Measurements from ENCODE around the gene SLC33A1.
"Not testable (repeated sequence)": the region's sequence is repeated elsewhere in the genome, so short reads cannot be mapped to it uniquely, and the experiment has no call there.

SLC33A1 gene

GRCh38 chr3:155854141-155854940, at the start of gene SLC33A1:
TSS of gene SLC33A1 (minus strand) at chr3:155854427. CDS start at chr3:155853997, 430 bp downstream.
- DNase-seq, result peak; percentile 87 to 95 (median 94)

DNA sequence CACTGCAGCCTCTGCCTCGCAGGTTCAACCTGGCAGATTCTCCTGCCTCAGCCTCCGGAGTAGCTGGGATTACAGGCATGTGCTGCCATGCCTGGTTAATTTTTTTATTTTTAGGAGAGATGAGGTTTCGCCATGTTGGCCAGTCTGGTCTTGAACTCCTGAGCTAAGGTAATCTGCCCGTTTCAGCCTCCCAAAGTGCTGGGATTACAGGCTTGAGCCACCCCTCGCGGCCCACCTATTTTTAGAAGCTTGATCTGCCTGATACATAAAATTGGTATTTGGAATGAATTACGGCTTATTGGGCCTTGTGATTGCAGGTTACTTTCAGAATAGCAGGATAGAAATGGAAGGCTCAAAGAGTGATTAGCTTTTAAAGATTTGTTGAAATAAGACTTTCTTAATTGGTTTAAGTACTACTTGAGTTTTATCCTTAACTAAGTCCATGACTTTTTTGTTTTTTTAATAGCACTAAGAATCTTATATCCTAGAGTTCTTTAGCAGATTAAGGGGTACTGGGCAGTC, 41.2 kb upstream of the SLC33A1 start:
- no peak for DNase-seq

- no peak for DNase-seq
Measured at GRCh38 chr3:155891321-155891720, 37.1 kb upstream of the SLC33A1 start.

- no peak for DNase-seq
Measured at GRCh38 chr3:155890671-155891190, 36.5 kb upstream of the SLC33A1 start.

DNA sequence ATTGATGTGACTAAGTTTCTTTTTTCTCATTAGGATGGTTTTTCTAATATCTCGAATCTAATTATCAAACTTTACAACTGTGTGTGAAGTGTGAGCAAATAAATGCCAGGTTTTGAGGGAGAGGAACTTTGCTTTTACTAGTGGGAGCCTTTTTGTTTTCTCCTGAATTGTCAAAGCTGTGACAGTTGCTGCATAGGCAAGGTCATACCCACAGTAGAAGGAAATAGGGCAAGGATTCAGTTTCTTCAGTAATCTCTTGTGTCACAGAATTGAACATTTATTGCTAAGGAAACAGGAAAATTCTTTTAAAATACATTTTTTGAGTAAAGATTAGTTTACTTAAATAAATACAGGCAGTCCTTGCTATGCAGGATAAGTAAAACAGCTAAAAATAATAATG, 35.7 kb upstream of the SLC33A1 start:
- no peak for DNase-seq

- DNase-seq, result no peak
Measured at GRCh38 chr3:155889212-155889611, 35.0 kb upstream of the SLC33A1 start.

- DNase-seq, result no peak
Measured at GRCh38 chr3:155886915-155887314, 32.7 kb upstream of the SLC33A1 start.

DNA sequence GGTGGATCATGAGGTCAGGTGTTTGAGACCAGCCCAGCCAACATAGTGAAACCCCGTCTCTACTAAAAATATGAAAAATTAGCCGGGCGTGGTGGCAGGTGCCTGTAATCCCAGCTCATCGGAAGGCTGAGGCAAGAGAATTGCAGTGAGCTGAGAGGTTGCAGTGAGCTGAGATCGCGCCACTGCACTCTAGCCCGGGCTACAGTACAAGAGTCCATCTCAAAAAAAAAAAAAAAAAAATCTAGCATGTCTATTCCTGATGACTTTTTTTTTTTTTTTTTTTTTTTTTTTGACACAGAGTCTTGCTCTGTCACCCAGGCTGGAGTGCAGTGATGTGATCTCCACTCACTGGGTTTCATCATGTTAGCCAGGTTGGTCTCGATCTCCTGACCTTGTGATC, 32.1 kb upstream of the SLC33A1 start:
- not testable (repeated sequence) for DNase-seq

- DNase-seq, result no peak
Measured at GRCh38 chr3:155885292-155885691, 31.1 kb upstream of the SLC33A1 start.

- DNase-seq, result no peak
Measured at GRCh38 chr3:155884292-155884691, 30.1 kb upstream of the SLC33A1 start.

DNA sequence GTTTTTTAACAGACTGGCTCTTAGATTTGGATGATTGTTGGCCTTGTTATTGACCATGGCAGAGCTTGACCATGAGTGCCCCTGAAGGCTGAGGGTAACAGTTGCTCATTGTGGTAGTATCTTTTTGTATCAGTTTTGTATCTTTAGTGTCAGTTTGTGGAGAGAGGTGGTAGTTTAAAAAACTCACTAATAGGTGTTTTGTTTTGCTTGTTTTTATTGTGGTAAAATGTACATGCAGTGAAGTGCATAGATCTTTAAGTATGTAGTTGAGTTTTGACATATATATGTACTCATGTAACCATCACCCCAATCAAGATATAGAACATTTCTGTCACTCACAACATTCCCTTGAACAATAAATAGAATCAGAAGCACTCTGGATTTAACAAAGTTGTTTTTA, 26.1 kb upstream of the SLC33A1 start:
- no peak for DNase-seq

- DNase-seq, result no peak
Measured at GRCh38 chr3:155876503-155876902, 22.3 kb upstream of the SLC33A1 start.

DNA sequence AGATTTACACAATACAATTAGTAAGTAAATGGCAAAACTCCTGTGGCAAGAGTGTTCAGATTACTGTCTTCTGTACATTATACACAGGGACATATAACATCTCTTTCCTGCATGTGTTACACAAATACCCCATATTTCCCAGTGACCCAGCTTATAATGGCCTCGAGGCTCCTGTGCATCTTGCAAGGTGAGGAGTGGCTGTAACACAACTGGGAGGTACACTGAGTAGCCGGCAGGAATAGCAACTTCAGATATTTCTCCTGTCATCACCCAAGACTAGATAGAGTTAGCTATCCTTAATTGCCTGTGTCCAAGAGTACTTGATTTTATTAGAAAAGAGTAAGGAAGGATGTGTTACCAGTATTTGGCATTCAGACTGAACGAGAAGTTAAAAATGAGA, 21.8 kb upstream of the SLC33A1 start:
- DNase-seq, result no peak

- no peak for DNase-seq
Measured at GRCh38 chr3:155872904-155873646, 18.8 kb upstream of the SLC33A1 start.

GRCh38 chr3:155871746-155872158, 17.5 kb upstream of the SLC33A1 start:
- no peak for DNase-seq

GRCh38 chr3:155870945-155871745, 16.9 kb upstream of the SLC33A1 start:
- peak in 3 of 4 experiments; percentile 20 to 35 (median 20) for DNase-seq

GRCh38 chr3:155870133-155870944, 16.1 kb upstream of the SLC33A1 start, which contains the start of gene GMPS:
TSS of gene GMPS (plus strand) at chr3:155870650. CDS start at chr3:155870871, 221 bp downstream.
- peak; percentile 77 to 97 (median 88) for DNase-seq

DNA sequence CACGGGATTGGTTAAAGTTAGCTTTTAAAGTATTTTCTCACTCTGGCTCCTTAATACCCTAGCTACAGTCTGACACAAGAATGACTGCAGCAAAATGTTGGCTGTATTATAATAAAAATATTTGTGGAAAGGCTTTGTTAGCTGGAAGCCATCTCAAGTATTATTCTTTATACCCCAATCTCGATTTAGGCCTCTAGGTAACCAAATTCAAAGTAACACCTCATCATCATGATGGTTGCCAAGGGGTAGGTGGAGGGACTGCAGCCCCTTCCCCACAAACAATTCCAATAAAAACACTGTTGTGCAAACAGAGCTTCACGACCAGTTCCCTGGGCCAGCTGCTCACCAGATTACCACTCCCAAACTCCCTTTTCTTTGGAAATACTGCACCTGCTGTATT, 15.5 kb upstream of the SLC33A1 start:
- DNase-seq, result no peak

DNA sequence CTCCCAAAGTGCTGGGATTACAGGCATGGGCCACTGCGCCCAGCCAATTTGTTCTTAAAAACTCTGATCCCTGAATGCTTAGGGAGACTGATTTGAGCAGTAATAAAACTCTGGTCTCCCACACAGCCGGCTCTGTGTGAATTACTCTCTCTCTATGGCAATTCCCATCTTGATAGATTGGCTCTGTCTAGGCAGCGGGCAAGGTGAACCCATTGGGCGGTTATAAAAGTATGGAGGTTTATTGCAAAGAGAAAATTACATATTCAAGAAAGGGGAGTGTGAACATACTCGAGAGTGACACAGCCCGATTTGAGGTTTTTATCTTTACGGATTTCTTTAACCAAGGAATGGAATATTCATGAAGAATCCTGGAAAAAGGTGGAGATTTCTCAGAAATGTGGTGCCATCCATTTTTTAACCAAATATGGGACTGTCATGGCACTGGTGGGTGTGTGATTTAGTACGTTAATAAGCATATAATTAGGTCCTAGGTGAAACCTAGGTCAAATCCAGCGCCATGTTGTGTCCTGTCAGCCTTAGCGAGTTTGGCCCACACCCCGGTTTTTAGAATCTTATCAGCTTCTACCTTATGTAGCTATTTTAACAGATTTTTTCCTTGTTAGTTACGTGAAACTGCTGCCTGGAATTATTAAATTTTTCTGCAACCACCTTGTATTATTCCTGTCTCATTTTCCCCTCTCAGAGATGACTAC, 9.0 kb upstream of the SLC33A1 start:
- no peak for DNase-seq

DNA sequence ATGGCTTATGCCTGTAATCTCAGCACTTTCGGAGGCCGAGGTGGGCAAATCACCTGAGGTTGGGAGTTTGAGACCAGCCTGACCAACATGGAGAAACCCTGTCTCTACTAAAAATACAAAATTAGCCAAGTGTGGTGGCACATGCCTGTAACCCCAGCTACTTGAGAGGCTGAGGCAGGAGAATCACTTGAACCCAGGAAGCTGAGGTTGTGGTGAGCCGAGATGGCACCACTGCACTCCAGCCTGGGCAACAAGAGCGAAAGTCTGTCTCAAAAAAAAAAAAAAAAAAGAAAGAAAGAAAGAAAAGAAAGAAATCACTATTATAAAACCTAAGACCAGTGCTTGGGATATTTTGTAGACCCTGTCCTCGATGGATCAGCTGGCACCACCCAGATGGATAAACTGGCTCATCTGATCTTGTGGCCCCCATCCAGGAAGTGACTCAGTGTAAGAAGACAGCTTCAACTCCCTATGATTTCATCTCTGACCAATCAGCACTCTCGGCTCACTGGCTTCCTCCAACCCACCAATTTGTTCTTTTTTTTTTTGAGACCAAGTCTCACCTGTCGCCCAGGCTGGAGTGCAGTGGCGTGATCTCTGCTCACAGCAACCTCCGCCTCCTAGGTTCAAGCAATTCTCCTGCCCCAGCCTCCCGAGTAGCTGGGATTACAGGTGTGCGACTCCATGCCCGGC, 8.2 kb upstream of the SLC33A1 start:
- DNase-seq, result peak in 1 of 4 experiments; percentile 4

All from activated naive CD4-positive, alpha-beta T cell (primary cell).